Measurements from ENCODE around the gene ZFYVE9. TPM values are rescaled to one million over a fixed set of nuclear protein-coding genes. Genes with fewer than 3 reads are reported as not detected.

ZFYVE9 gene
- total RNA-seq, 1 experiment from 2014 or later = 2.2 TPM

GRCh38 chr1:52385376-52385775 lies 243.5 kb downstream of the ZFYVE9 start:
- no peak overlapping the region for H3K27ac ChIP-seq (ENCODE audit: low read length)
- no peaks in the 10 kb centered on the region for H3K9me2 ChIP-seq (replicated peaks; ENCODE audit: insufficient read depth, low read length)
- H3K4me1 ChIP-seq (ENCODE audit: low read length) = no peaks in the 10 kb centered on the region
- H2AFZ ChIP-seq (ENCODE audit: low read length) = no peak overlapping the region
- no peak for DNase-seq
- H3K4me2 ChIP-seq (ENCODE audit: low read depth, low read length, poor library complexity, severe bottlenecking) = no peak overlapping the region
- H3K79me2 ChIP-seq (ENCODE audit: low read length) = peaks cover 7% of the 10 kb centered on the region
- H4K20me1 ChIP-seq (ENCODE audit: insufficient read depth, low read depth, low read length) = no peaks in the 10 kb centered on the region
- H3K27me3 ChIP-seq (ENCODE audit: low read length) = no peaks in the 10 kb centered on the region
- H3K9me3 ChIP-seq (ENCODE audit: low read length) = no peaks in the 10 kb centered on the region
- H3K9ac ChIP-seq (ENCODE audit: low read length) = no peak overlapping the region
- H3K4me3 ChIP-seq (ENCODE audit: low read length) = no peak overlapping the region
- H3K36me3 ChIP-seq (ENCODE audit: insufficient read depth, low read length) = peaks cover 68% of the 10 kb centered on the region; the same call in 1 of the 2 replicates

GRCh38 chr1:52386458-52386857 lies 244.6 kb downstream of the ZFYVE9 start:
- no peak for DNase-seq
- Histone ChIP-seq H3K9me3 (ENCODE audit: low read length) (no peaks in the 10 kb centered on the region), H3K27me3 (ENCODE audit: low read length) (no peaks in the 10 kb centered on the region), H2AFZ (ENCODE audit: low read length) (no peak overlapping the region), H3K4me2 (ENCODE audit: low read depth, low read length, poor library complexity, severe bottlenecking) (no peak overlapping the region), H3K36me3 (ENCODE audit: insufficient read depth, low read length) (peaks cover 58% of the 10 kb centered on the region; the same call in 1 of the 2 replicates), H3K9me2 (replicated peaks; ENCODE audit: insufficient read depth, low read length) (no peaks in the 10 kb centered on the region), H4K20me1 (ENCODE audit: insufficient read depth, low read depth, low read length) (no peaks in the 10 kb centered on the region), H3K9ac (ENCODE audit: low read length) (no peak overlapping the region), H3K4me1 (ENCODE audit: low read length) (no peaks in the 10 kb centered on the region), H3K27ac (ENCODE audit: low read length) (no peak overlapping the region), H3K4me3 (ENCODE audit: low read length) (no peak overlapping the region), H3K79me2 (ENCODE audit: low read length) (peaks cover 10% of the 10 kb centered on the region)

DNA sequence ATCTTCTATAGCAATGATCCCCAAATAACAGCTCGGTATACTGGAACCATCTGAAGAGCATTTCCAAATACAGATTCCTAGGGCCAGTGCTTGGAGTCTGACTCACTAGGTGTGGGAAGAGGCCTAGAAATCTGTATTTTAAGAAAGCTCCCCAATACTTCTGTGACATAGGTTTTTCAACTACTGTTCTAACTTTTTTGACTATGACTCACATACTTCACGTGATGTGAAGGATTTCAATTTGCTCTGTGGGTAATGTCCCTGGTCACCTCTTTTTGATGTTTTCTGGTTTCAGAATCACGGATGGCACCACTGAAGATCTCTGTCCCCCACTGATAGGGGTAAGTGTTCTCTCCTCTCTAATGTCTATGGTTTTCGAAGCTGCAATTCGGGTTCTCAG lies 251.3 kb downstream of the ZFYVE9 start:
- Histone ChIP-seq H3K27ac (ENCODE audit: low read length) (no peak overlapping the region), H3K4me1 (ENCODE audit: low read length) (no peaks in the 10 kb centered on the region), H3K36me3 (ENCODE audit: insufficient read depth, low read length) (peaks cover 57% of the 10 kb centered on the region), H3K79me2 (ENCODE audit: low read length) (peaks cover 41% of the 10 kb centered on the region), H3K27me3 (ENCODE audit: low read length) (no peaks in the 10 kb centered on the region), H3K4me3 (ENCODE audit: low read length) (no peak overlapping the region), H3K9me3 (ENCODE audit: low read length) (no peaks in the 10 kb centered on the region), H4K20me1 (ENCODE audit: insufficient read depth, low read depth, low read length) (no peaks in the 10 kb centered on the region), H3K9me2 (replicated peaks; ENCODE audit: insufficient read depth, low read length) (no peaks in the 10 kb centered on the region), H3K4me2 (ENCODE audit: low read depth, low read length, poor library complexity, severe bottlenecking) (no peak overlapping the region), H2AFZ (ENCODE audit: low read length) (no peak overlapping the region), H3K9ac (ENCODE audit: low read length) (no peak overlapping the region)
- no peak for DNase-seq

Other genes starting within 250 kb of the ZFYVE9 start
- not detected in 2 replicates for gene RAB3B, start 151.4 kb upstream of the ZFYVE9 start, total RNA-seq (2014; rRNA removed; shearing (Covaris generic); ENCODE audit: low replicate concordance)
- gene KTI12, start 108.3 kb upstream of the ZFYVE9 start, total RNA-seq (2014; rRNA removed; shearing (Covaris generic); ENCODE audit: low replicate concordance) = 22.1 and 26.7 TPM in 2 replicates
- gene TXNDC12, start 86.9 kb upstream of the ZFYVE9 start, total RNA-seq (2014; rRNA removed; shearing (Covaris generic); ENCODE audit: low replicate concordance) = 39.2 and 44.2 TPM in 2 replicates
- 42.6 and 78.8 TPM in 2 replicates for gene BTF3L4, start 85.8 kb upstream of the ZFYVE9 start, total RNA-seq (2014; rRNA removed; shearing (Covaris generic); ENCODE audit: low replicate concordance)
- gene CC2D1B, start 224.1 kb downstream of the ZFYVE9 start, total RNA-seq (2014; rRNA removed; shearing (Covaris generic); ENCODE audit: low replicate concordance) = 17.4 and 20.1 TPM in 2 replicates

All from Karpas-422 (cell line).